HCT116 (cell line): ENCODE results near the gene LMO2.

Source experiments
- EZH2 ChIP-seq: fragments of 200-600 bp; sonication (generic); IDR thresholded peaks from 2 replicates; pipeline ENCODE4 v1.6.1; 2017; ENCODE audit warnings: antibody characterized with exemption, mixed run types
- EZH2phosphoT487 ChIP-seq: fragments of 200-600 bp; IDR thresholded peaks from 2 replicates; pipeline ENCODE4 v1.6.1; 2018; ENCODE audit warnings: antibody characterized with exemption, borderline replicate concordance
- POLR2A ChIP-seq: IDR thresholded peaks from 2 replicates; pipeline ENCODE4 v1.7.0; 2011; ENCODE audit warnings: borderline replicate concordance; ENCODE audit not compliant: insufficient read depth, insufficient read length; ENCODE audit errors: extremely low read depth
- RAD21 ChIP-seq: IDR thresholded peaks from 2 replicates; pipeline ENCODE4 v1.6.1; 2012; ENCODE audit warnings: low read depth, mild to moderate bottlenecking
- TCF7L2 ChIP-seq: IDR thresholded peaks from 2 replicates; pipeline ENCODE4 v1.7.0; 2011; ENCODE audit warnings: borderline replicate concordance, inconsistent platforms; ENCODE audit not compliant: insufficient read depth, insufficient read length; ENCODE audit errors: extremely low read depth
- TF ChIP-seq, protein P1 (sequence below), 3 experiments: fragments of 200-600 bp in 1 of 3; sonication (generic) in 1 of 3; IDR thresholded peaks in 2 of 3; conservative IDR thresholded peaks in 1 of 3; 2 replicates each; pipeline ENCODE4 v1.5.1; 2012 to 2017; ENCODE audit warnings: low read depth in 2 of 3, low read length in 2 of 3, antibody characterized with exemption in 1 of 3, borderline replicate concordance in 1 of 3, control low read depth in 1 of 3, mild to moderate bottlenecking in 1 of 3, mixed read lengths in 1 of 3, mixed run types in 1 of 3, moderate library complexity in 1 of 3; ENCODE audit not compliant: insufficient read depth in 1 of 3
- TF ChIP-seq, protein P2 (sequence below): IDR thresholded peaks from 2 replicates; pipeline ENCODE4 v1.6.1; 2012
- TF ChIP-seq, protein P3 (sequence below): IDR thresholded peaks from 2 replicates; pipeline ENCODE4 v1.6.1; 2011; ENCODE audit warnings: mild to moderate bottlenecking, low read length, moderate library complexity; ENCODE audit not compliant: insufficient replicate concordance; ENCODE audit errors: extremely low read depth

DNA sequence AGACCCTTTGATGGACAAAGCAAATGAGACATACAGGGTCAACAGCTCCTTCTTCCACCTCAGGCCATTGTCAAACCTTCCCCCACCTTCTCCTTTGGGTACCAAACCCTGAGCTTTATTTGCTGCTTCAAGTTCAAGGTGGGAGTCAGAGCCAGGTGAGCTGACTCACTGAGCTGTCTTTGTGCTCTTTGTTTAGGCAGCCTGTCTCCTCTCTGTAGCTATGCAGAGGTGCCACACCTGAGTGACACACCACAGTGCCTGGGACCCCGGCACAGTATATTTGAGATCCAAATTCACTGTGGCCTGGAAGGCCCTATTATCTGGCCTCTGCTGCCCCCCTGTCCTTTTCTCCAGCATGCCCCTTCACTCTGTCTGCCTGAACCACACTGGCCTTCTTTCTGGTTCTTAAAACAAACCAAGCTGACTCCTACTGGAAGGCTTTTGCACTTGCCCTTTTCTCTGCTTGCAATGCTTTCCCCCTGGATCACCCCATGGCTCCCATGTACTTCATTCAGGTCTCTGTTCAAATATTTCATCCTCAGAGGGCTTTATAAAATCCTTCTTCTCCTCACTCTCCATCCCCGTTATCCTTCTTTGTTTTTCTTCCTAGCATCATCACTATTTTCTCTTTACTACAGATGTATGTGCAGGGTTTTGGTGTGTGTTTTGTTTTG is 16.1 kb downstream of the LMO2 start:
- TF ChIP-seq, protein P1, sequence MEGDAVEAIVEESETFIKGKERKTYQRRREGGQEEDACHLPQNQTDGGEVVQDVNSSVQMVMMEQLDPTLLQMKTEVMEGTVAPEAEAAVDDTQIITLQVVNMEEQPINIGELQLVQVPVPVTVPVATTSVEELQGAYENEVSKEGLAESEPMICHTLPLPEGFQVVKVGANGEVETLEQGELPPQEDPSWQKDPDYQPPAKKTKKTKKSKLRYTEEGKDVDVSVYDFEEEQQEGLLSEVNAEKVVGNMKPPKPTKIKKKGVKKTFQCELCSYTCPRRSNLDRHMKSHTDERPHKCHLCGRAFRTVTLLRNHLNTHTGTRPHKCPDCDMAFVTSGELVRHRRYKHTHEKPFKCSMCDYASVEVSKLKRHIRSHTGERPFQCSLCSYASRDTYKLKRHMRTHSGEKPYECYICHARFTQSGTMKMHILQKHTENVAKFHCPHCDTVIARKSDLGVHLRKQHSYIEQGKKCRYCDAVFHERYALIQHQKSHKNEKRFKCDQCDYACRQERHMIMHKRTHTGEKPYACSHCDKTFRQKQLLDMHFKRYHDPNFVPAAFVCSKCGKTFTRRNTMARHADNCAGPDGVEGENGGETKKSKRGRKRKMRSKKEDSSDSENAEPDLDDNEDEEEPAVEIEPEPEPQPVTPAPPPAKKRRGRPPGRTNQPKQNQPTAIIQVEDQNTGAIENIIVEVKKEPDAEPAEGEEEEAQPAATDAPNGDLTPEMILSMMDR (IDR thresholded peaks at IDR 0.05 in 2 of 3, conservative IDR thresholded peaks at IDR 0.05 in 1 of 3; ENCODE audit: borderline replicate concordance in 1 of 3, insufficient read depth in 1 of 3, low read depth in 2 of 3, low read length in 2 of 3), result no peak
- TF ChIP-seq EZH2, result no peak
- no peak for TF ChIP-seq RAD21
- TF ChIP-seq TCF7L2, result no peak
- TF ChIP-seq POLR2A, result no peak
- no peak for TF ChIP-seq EZH2phosphoT487
- TF ChIP-seq, protein P2, sequence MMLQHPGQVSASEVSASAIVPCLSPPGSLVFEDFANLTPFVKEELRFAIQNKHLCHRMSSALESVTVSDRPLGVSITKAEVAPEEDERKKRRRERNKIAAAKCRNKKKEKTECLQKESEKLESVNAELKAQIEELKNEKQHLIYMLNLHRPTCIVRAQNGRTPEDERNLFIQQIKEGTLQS, result no peak
- TF ChIP-seq, protein P3, sequence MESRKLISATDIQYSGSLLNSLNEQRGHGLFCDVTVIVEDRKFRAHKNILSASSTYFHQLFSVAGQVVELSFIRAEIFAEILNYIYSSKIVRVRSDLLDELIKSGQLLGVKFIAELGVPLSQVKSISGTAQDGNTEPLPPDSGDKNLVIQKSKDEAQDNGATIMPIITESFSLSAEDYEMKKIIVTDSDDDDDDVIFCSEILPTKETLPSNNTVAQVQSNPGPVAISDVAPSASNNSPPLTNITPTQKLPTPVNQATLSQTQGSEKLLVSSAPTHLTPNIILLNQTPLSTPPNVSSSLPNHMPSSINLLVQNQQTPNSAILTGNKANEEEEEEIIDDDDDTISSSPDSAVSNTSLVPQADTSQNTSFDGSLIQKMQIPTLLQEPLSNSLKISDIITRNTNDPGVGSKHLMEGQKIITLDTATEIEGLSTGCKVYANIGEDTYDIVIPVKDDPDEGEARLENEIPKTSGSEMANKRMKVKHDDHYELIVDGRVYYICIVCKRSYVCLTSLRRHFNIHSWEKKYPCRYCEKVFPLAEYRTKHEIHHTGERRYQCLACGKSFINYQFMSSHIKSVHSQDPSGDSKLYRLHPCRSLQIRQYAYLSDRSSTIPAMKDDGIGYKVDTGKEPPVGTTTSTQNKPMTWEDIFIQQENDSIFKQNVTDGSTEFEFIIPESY, result no peak
